ENCODE measurements around the gene C17orf107.

C17orf107 gene

DNA sequence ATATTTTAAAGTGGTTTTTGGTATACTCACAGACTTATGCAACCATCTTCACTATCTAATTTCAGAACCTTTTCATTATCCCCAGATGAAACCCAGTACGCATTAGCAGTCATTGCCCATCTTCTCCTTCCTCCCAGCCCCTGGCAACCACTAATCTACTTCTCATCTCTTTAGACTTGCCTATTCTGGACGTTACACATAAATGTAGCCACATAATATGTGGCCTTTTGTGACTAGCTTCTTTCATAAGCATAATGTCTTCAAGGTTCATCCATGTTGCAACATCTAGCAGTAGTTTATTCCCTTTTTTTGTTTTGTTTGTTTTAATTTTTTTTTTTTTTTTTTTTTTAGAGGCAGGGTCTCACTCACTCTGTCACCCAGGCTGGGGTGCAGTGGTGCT is 28.5 kb upstream of the C17orf107 start:
- DNase-seq (ENCODE audit: insufficient read length, low spot score) (no peak), FAIRE-seq (no peak)

- no peak for FAIRE-seq
- no peak for DNase-seq (ENCODE audit: insufficient read length, low spot score)
These were observed 26.6 kb upstream of the C17orf107 start for GRCh38 chr17:4872786-4873185.

GRCh38 chr17:4877089-4877488 is 22.2 kb upstream of the C17orf107 start:
- DNase-seq (ENCODE audit: insufficient read length, low spot score) (no peak), FAIRE-seq (no peak)

DNA sequence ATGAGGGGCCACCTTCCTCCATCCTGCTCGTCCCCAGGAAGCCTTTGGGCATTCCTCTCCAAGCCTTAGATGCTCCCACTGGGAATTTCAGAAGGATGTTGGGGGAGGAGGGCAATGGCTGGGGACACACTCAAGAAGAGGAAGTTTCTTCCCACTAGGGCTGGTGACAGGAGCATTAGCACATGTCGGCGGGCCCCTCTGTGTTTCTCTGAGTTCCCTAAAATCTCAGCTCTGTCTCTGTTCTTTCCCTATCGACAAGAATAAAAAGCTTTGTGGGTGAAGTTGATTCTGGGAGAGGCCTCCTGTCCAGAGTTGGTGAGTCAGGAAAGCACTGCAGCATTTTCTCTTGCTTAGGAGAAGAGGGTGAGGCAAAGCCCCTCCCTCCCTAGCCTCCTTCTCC is 19.7 kb upstream of the C17orf107 start:
- DNase-seq (ENCODE audit: insufficient read length, low spot score): no peak

GRCh38 chr17:4880857-4881256 is 18.5 kb upstream of the C17orf107 start:
- FAIRE-seq: no peak
- no peak for DNase-seq (ENCODE audit: insufficient read length, low spot score)

More for the DNA sequence above, 19.7 kb upstream of the C17orf107 start:
- FAIRE-seq: no peak

- FAIRE-seq (peak; percentile 16), DNase-seq (ENCODE audit: insufficient read length, low spot score) (peak; percentile 56)
These were observed 17.4 kb upstream of the C17orf107 start for GRCh38 chr17:4881761-4882555.

DNA sequence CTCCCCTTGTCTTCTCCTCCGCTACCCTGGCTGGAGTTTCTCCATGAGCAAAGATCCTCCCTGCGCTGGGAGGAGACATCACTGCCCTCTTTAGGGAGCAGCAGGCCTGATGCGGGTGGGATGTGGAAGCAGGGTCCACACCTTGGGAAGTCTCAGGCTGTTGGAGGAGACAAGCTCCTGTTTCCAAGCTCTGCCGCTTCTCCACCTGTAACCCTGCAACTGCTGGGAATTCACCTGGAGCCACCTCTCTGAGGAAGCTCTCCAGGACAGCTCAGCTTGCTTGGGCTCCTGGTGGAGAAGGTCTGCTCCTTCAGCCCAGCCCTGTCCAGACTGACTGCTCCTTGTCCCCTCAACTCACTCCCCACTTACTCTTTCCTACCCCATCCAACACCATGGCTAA is 14.8 kb upstream of the C17orf107 start:
- FAIRE-seq: no peak

GRCh38 chr17:4886830-4887229 is 12.5 kb upstream of the C17orf107 start:
- DNase-seq (ENCODE audit: insufficient read length, low spot score) (no peak), FAIRE-seq (no peak)

More for the DNA sequence above, 14.8 kb upstream of the C17orf107 start:
- DNase-seq (ENCODE audit: insufficient read length, low spot score): no peak

DNA sequence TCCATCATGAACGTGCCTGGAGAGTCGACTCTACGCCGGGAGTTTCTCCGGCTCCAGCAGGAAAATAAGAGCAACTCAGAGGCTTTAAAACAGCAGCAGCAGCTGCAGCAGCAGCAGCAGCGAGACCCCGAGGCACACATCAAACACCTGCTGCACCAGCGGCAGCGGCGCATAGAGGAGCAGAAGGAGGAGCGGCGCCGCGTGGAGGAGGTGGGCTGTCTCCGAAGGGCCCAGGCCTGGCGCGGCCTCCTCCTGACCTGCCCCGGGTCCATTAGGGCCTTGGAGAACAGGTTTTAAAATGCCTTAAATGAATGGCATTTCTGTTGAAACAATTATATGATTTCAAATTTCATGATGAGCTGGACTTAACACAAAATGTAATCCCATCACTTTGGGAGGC is 11.8 kb upstream of the C17orf107 start:
- FAIRE-seq (no peak), DNase-seq (ENCODE audit: insufficient read length, low spot score) (no peak)

DNA sequence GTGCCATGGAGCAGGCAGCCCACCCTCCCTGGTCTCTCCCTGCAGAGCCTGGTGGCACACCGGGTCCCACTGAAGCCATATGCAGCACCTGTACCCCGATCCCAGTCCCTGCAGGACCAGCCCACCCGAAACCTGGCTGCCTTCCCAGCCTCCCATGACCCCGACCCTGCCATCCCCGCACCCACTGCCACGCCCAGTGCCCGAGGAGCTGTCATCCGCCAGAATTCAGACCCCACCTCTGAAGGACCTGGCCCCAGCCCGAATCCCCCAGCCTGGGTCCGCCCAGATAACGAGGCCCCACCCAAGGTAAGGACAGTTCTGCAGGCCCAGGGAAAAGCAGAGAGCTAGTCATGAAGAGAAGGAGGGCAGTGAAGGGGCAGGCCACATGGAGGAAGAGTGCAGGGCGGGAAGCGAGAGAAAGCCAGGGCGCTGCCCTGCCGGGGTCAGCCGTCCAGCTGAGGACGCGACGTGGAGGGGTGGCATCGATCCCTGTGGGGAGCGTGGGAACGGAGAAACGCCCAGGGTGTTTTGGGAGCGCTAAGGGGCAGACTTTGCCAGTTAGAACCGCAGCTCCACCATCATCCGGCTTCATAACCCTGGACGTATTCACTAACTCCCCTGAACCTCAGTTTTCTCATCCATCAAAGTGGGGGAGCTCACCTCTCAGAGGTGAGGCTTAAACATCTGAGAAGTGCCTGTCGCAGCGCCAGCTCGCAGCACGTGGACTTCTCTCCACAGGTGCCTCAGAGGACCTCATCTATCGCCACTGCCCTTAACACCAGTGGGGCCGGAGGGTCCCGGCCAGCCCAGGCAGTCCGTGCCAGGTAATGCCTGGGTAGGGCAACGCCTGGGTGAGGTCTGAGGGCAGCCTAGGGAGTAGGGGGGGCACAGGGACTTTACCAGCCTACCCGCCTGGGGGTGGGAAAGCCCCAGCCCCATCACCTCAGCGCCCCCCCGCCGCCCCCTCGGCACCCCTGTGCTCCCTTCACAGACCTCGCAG is 7.6 kb upstream of the C17orf107 start:
- DNase-seq (ENCODE audit: insufficient read length, low spot score): no peak

GRCh38 chr17:4892499-4893221 is 6.7 kb upstream of the C17orf107 start:
- no peak for DNase-seq (ENCODE audit: insufficient read length, low spot score)
- no peak for FAIRE-seq

More for the DNA sequence above, 7.6 kb upstream of the C17orf107 start:
- FAIRE-seq: no peak

DNA sequence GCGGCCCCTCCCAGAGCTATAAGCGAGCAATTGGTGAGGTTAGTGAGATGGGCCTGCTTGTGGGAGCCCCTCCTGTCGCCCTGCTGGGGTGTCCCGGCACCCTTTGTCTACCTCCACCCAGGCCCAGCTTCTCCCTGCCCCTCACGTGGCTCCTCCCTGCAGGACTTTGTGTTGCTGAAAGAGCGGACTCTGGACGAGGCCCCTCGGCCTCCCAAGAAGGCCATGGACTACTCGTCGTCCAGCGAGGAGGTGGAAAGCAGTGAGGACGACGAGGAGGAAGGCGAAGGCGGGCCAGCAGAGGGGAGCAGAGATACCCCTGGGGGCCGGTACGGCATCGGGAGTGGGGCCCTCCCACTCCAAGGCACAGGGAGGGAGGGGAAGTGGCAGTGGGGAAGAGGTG is 6.1 kb upstream of the C17orf107 start:
- no peak for DNase-seq (ENCODE audit: insufficient read length, low spot score)
- no peak for FAIRE-seq

DNA sequence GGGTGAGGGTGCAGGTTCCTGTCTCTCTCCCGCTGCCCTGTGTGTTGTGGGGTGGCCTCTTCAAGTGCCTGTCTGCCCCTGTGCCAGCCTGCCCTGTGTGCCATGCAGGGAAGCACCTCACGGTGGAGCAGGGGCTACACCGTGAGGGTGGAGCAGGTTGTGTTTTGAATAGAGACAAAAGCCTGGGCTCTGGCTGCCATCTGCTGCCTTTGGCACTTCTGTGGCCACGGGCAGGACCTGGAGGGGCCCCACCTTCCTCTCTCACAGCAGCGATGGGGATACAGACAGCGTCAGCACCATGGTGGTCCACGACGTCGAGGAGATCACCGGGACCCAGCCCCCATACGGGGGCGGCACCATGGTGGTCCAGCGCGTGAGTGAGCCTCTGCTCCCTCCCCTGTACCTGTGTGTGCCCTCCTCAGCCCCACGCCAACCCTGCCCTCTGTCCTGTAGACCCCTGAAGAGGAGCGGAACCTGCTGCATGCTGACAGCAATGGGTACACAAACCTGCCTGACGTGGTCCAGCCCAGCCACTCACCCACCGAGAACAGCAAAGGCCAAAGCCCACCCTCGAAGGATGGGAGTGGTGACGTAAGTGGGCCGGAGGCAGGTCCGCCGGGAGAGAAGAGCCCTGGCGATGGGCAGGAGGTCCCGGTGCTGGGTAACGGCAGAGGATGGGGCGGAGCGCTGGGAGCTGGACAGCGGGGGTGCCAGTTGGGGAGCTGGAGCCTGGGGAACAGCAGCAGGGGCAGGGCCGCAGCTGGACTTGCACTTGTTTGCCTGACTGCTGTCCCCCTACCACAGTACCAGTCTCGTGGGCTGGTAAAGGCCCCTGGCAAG is 5.4 kb upstream of the C17orf107 start:
- FAIRE-seq (no peak), DNase-seq (ENCODE audit: insufficient read length, low spot score) (no peak)

DNA sequence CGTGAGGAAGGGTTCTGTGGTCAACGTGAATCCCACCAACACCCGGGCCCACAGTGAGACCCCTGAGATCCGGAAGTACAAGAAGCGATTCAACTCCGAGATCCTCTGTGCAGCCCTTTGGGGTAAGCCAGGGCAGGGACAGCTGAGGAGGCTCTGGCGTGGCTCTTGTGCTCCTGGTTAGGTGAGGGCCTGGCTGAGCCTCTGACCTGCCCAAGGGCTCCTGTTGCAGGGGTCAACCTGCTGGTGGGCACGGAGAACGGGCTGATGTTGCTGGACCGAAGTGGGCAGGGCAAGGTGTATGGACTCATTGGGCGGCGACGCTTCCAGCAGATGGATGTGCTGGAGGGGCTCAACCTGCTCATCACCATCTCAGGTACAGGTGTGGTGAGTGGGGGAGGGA is 4.2 kb upstream of the C17orf107 start:
- no peak for DNase-seq (ENCODE audit: insufficient read length, low spot score)
- FAIRE-seq: no peak

- DNase-seq (ENCODE audit: insufficient read length, low spot score): no peak
- FAIRE-seq: no peak
These were observed 3.5 kb upstream of the C17orf107 start for GRCh38 chr17:4895657-4896331.

GRCh38 chr17:4896332-4897197 is 2.8 kb upstream of the C17orf107 start:
- no peak for DNase-seq (ENCODE audit: insufficient read length, low spot score)
- no peak for FAIRE-seq

GRCh38 chr17:4897198-4897687 is 2.1 kb upstream of the C17orf107 start:
- no peak for FAIRE-seq
- no peak for DNase-seq (ENCODE audit: insufficient read length, low spot score)

DNA sequence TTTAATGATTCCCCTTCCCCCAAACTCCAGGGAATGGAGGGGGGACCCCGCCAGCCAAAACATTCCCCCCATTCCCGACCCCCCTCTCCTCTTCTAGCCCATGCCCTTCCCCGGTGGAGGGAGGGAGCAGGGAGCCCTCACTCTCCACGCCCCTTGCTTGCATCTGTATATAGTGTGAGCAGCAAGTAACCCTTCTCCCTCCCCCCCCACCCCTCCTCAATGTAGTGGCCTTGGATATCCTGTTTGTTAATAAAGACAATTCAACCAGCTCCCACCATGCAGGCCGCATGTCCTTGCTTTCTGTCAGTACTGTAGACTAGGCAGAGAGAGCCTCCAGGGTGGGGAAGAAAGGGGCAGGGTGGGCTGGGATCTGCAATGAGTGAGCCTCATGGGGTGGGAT is 1.6 kb upstream of the C17orf107 start:
- DNase-seq (ENCODE audit: insufficient read length, low spot score) (no peak), FAIRE-seq (no peak)
